Choroid plexus epithelial cell (primary cell): Measurements from ENCODE around the gene MYL3.
A peak's percentile ranks its signal among the peaks of the same experiment; 100 is the strongest.

Experiments
- DNase-seq: peaks from one replicate; pipeline ENCODE4 v3.0.0-alpha.2; 2010; ENCODE audit warnings: low read depth
- H3K4me3 ChIP-seq: 2 replicates; pipeline ENCODE4 v1.5.1; 2011; ENCODE audit warnings: low read depth, mild to moderate bottlenecking, control low read depth, low read length, moderate library complexity
- TF ChIP-seq, protein P1 (sequence below): conservative IDR thresholded peaks from 2 replicates; pipeline ENCODE4 v1.5.1; 2011; ENCODE audit warnings: low read depth, mild to moderate bottlenecking, control low read depth, inconsistent platforms, low read length, moderate library complexity

Gene MYL3

DNA sequence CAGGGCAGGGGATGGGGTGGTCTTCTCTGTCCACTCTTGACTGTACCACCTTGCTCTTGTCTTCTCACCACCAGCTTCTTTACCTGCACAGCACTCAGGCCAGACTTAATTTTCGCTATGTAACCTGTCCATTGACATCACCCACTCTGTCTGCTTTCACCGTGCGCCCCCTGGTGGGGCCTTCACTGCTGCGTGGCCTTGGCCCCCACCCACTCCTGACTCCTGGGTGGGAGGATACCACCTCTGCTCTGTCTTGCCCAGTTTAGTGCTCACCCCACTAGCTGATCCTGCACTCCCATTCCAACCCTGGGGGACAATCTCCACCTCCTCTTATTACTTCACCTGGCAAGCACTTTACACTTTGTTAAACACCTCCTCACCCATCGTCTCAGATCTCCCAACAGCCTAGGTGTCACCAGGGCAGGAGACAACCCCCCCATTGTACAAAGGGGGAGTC is 32.0 kb upstream of the MYL3 start:
- TF ChIP-seq, protein P1, sequence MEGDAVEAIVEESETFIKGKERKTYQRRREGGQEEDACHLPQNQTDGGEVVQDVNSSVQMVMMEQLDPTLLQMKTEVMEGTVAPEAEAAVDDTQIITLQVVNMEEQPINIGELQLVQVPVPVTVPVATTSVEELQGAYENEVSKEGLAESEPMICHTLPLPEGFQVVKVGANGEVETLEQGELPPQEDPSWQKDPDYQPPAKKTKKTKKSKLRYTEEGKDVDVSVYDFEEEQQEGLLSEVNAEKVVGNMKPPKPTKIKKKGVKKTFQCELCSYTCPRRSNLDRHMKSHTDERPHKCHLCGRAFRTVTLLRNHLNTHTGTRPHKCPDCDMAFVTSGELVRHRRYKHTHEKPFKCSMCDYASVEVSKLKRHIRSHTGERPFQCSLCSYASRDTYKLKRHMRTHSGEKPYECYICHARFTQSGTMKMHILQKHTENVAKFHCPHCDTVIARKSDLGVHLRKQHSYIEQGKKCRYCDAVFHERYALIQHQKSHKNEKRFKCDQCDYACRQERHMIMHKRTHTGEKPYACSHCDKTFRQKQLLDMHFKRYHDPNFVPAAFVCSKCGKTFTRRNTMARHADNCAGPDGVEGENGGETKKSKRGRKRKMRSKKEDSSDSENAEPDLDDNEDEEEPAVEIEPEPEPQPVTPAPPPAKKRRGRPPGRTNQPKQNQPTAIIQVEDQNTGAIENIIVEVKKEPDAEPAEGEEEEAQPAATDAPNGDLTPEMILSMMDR, result peak; percentile 99
- H3K4me3 ChIP-seq, result no peak overlapping the region
- DNase-seq, result peak; percentile 64

DNA sequence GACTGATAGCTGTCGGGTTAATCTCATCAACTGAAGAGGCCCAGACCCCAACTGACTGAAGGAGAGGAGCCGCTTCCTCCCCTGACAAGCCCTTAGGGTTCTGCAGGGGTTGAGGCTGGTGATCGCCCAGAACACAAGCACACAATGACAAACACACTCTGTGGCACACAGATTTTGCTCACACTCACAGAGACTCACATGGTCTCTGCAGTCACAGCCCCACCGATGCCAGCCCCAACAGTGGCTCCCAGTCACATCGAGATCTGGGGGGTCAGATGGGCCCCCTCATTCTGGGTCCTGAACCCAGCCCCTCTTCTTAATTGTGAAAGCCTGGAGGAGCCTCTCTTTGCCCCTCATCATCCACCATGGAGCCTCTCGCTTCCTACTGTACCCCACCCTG is 31.0 kb upstream of the MYL3 start:
- TF ChIP-seq, protein P1, result no peak
- H3K4me3 ChIP-seq, result no peak overlapping the region
- DNase-seq, result no peak

DNA sequence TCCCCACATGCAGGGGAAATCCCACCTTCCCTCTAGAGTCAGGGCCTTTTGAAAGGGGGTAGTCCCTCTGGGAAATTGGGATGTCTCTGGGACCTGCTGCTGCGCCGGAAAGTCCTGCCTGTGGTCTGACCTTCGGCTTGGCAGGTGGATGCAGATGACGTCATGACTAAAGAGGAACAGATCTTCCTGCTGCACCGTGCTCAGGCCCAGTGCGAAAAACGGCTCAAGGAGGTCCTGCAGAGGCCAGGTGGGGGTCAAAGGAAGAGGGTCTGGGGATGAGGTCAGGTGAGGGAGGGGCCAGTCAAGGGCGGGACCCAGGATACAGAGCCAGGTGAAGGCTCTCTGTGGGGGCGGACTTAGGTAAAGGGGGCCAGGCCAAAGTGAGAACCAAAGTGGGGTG is 30.5 kb upstream of the MYL3 start:
- no peak for DNase-seq
- H3K4me3 ChIP-seq, result no peak overlapping the region
- TF ChIP-seq, protein P1, result no peak

DNA sequence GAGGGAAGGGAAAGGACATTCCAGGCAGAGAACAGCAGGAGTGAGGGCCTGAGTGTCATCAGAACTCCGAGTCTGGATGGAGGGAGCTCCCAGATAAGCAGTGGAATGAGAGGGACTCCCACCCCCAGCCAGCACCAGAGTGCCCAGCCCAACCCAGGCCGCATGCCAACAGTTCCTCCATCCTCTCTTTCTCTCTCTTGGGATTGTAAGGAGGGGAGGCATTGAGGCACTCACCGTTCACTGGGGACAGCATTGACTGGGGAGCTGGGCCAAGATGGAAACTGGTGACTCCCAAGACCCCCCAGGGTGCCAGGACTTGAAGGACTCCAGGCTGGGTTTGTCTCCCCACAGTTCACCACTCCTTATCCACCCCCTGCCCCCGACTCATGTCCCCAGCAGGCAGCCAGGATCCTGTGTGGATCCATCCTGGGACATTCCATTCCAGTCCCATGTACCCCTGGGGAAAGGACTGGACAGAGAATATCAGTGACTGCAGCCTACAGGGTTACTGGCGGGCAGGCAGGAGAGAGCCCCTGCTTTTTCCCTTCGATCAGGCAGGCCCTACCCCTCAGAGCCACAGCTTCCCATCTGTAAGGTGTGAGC is 30.0 kb upstream of the MYL3 start:
- TF ChIP-seq, protein P1, result no peak
- no peak overlapping the region for H3K4me3 ChIP-seq
- DNase-seq, result no peak

DNA sequence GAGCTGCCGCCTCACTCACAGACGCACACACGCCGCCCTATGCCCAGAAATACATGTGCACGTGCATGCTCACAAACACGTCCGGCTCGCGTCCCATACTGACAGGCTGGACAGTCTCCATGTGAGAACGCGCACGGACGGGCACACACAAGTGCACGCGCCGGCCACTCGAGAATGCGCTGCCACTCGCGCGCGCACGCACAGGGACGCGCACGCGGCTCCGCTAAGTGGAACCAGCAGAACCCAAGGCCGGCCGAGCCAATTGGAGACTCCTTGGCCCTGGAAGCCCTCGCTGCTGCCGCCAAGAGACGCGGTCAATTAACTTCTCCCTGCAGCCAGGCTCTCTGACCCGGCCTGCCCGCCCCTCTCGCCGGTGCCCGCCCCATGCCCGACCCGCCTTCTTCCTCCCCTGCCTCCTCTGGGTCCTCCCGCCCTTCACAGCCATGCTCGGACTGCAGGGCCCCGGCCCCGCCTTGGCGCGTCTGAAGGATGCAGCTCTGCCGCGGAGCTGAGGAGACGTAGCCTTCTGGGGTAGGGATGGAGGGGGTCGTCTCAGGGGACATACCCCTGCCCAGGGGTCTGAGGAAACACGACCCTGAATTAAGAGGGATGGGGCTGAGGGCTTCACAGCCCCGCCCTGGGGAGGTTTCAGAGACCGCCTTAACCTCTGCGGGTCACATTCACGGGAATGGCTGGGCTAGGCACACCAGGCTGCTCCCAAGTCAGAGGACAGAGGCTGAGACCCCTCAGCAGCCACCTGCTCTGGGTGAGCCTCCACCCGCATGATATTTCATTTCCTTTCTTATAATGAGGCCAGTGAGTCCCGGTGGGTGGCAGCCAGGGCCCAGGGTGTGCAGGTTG is 29.3 kb upstream of the MYL3 start:
- DNase-seq, result peak; percentile 30
- TF ChIP-seq, protein P1, result no peak
- peak overlapping the region; percentile 26 for H3K4me3 ChIP-seq

DNA sequence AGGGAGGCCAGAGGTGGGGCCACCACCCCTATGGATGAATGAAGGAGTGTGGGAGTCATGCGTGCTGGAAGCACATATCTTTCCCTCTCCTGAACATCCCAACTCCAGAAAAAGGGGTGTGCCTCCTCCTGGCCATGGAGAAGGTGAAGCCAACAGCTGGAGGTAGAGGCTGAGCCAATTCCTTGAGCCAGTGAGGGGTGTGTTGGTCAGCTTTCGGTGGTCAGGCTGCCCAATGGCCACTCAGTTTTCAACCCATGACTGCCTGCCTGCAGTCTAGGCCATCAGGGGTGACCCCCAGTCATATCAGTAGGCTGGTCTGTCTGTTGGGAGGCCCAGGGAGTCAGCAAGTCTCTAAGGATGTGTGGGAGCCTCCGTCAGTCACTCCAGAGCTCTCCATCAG is 27.9 kb upstream of the MYL3 start:
- DNase-seq, result no peak
- no peak overlapping the region for H3K4me3 ChIP-seq
- TF ChIP-seq, protein P1, result no peak
